ENCODE results near the gene EMC8. TPM values are rescaled to one million over a fixed set of nuclear protein-coding genes. Genes with fewer than 3 reads are reported as not detected.
"Not testable (repeated sequence)": the region's sequence is repeated elsewhere in the genome, so short reads cannot be mapped to it uniquely, and the experiment has no call there.

The EMC8 gene
- total and polyA plus RNA-seq, 10 of the 15 experiments (the other 5 are each of a cell fraction or from before 2014, with no cell fraction given), result 7.8 to 62.0 (median 33.5) TPM

DNA sequence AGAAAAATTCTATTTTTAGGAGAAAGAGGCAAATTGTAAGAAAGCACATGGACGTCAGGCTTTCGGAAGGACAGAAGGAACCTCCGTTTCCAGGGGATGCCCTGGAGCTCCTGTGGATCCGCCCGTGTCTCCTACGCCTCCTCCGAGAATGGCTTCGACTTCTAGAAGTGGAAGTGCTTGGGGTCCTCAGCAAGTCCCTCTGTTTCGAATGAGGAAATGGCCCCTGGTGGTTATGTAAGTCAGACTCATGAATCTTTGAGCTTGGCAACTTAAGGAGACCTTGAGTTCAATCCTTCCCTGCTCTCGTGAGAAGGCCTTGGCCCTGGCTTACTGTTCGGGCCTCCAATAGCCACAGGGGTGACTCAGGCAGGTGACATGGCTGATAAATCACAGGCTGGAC is 39.0 kb upstream of the EMC8 start:
- Histone ChIP-seq H3K36me3 (ENCODE audit: control insufficient read depth in 2 of 2, insufficient read depth in 2 of 2, low read length in 1 of 2) (no peaks in the 10 kb centered on the region), H3K4me2 (ENCODE audit: control insufficient read depth, insufficient read depth) (no peak overlapping the region), H3K9ac (ENCODE audit: control insufficient read depth, insufficient read depth, low read length) (no peak overlapping the region), H3K27ac (ENCODE audit: control insufficient read depth, insufficient read depth) (no peak overlapping the region), H2AFZ (ENCODE audit: control insufficient read depth, low read depth, low read length) (no peak overlapping the region), H3K27me3 (replicated peaks in 1 of 2; ENCODE audit: control insufficient read depth in 2 of 2, insufficient read depth in 2 of 2, low read length in 1 of 2) (peaks cover 2 to 3% of the 10 kb centered on the region in 2 experiments; a peak in 3 of 4 replicates), H3K4me1 (ENCODE audit: control insufficient read depth, insufficient read depth, low read length) (no peaks in the 10 kb centered on the region), H3K9me3 (replicated peaks; ENCODE audit: control insufficient read depth, insufficient read depth, low read length) (no peaks in the 10 kb centered on the region; the same call in 2 of the 3 replicates), H4K20me1 (ENCODE audit: control insufficient read depth, insufficient read depth) (no peaks in the 10 kb centered on the region), H3K79me2 (ENCODE audit: control insufficient read depth, insufficient read depth, low read length) (no peaks in the 10 kb centered on the region), H3K4me3 (no peak overlapping the region)
- SMC1A ChIA-PET (ENCODE audit: uncharacterized antibody, unreplicated experiment), result interaction anchor here (0.5 to 1.0 kb wide), 3 partner anchors 17 to 235 kb away, joined by 3 read pairs; no protein-coding TSS in a partner anchor
- intact Hi-C loops (cut with micrococcal nuclease; ENCODE audit: unreplicated experiment), result no loop called here
- RAD21 ChIA-PET (ENCODE audit: unreplicated experiment), result interaction anchor here (1.4 kb wide), 1 partner anchor 152 kb away, joined by 3 read pairs; no protein-coding TSS in a partner anchor
- POLR2A ChIA-PET, result no interaction called here
- in situ Hi-C loops (cut with MboI), result no loop called here
- DNase-seq (ENCODE audit: low read depth, low spot score), result no peak
- no peak for TF ChIP-seq IKZF2 (IDR thresholded peaks at IDR 0.05)
- TF ChIP-seq PAX5 (IDR thresholded peaks at IDR 0.05; ENCODE audit: borderline replicate concordance, low read depth, low read length), result no peak
- no peak for TF ChIP-seq NFYB (IDR thresholded peaks at IDR 0.05; ENCODE audit: insufficient read depth, low read depth, low read length)
- no peak for TF ChIP-seq E4F1 (IDR thresholded peaks at IDR 0.05; ENCODE audit: borderline replicate concordance, partially characterized antibody)
- no peak for TF ChIP-seq RAD21 (IDR thresholded peaks at IDR 0.05; ENCODE audit: insufficient read depth, low read depth, low read length)
- no peak for TF ChIP-seq SMAD5 (IDR thresholded peaks at IDR 0.05; ENCODE audit: low read depth)
- TF ChIP-seq IRF4 (IDR thresholded peaks at IDR 0.05; ENCODE audit: low read depth, low read length), result no peak
- TF ChIP-seq GABPA (IDR thresholded peaks at IDR 0.05; ENCODE audit: low read depth), result no peak
- no peak for TF ChIP-seq MEF2A (IDR thresholded peaks at IDR 0.05; ENCODE audit: insufficient read depth, low read depth, low read length)
- TF ChIP-seq SMARCA5 (IDR thresholded peaks at IDR 0.05), result no peak
- TF ChIP-seq TCF3 (IDR thresholded peaks at IDR 0.05; ENCODE audit: borderline replicate concordance, insufficient read depth, low read depth, low read length), result no peak
- no peak for TF ChIP-seq POLR2A (IDR thresholded peaks at IDR 0.05; ENCODE audit: low read depth, low read length)
- TF ChIP-seq, protein P1, sequence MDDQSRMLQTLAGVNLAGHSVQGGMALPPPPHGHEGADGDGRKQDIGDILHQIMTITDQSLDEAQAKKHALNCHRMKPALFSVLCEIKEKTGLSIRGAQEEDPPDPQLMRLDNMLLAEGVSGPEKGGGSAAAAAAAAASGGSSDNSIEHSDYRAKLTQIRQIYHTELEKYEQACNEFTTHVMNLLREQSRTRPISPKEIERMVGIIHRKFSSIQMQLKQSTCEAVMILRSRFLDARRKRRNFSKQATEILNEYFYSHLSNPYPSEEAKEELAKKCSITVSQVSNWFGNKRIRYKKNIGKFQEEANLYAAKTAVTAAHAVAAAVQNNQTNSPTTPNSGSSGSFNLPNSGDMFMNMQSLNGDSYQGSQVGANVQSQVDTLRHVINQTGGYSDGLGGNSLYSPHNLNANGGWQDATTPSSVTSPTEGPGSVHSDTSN (IDR thresholded peaks at IDR 0.05; ENCODE audit: insufficient replicate concordance, low read depth, low read length), result no peak
- no peak for TF ChIP-seq MYC (IDR thresholded peaks at IDR 0.05; ENCODE audit: insufficient read depth, insufficient read length, insufficient replicate concordance, low read length, severe bottlenecking)
- no peak for TF ChIP-seq CBX3 (IDR thresholded peaks at IDR 0.05; ENCODE audit: borderline replicate concordance, low read depth)
- no peak for TF ChIP-seq ZNF274 (IDR thresholded peaks at IDR 0.05; ENCODE audit: insufficient read depth, insufficient read length)
- no TSS peak for BruUV-seq (replicated peaks)
- ATAC-seq, result no peak
- CTCF ChIA-PET, result interaction anchor here (1.2 kb wide), 1 partner anchor 149 kb away, joined by 4 read pairs; no protein-coding TSS in a partner anchor
- FAIRE-seq, result no peak
- WGBS (ENCODE audit: insufficient coverage, insufficient replicate concordance, low lambda C conversion rate, missing lambda C conversion rate), result 25% methylated on average over 11 of the region's 11 CpGs

- BruUV-seq (replicated peaks); in situ Hi-C loops (cut with MboI): not testable (repeated sequence)
- RAD21 ChIA-PET (ENCODE audit: unreplicated experiment), result interaction anchor here (1.4 kb wide), 1 partner anchor 153 kb away, joined by 3 read pairs; no protein-coding TSS in a partner anchor
Measured at GRCh38 chr16:85837654-85838053, 38.3 kb upstream of the EMC8 start.

More at GRCh38 chr16:85837654-85838053, 38.3 kb upstream of the EMC8 start:
- H3K9ac ChIP-seq (ENCODE audit: control insufficient read depth, insufficient read depth, low read length); FAIRE-seq; H3K9me3 ChIP-seq (replicated peaks; ENCODE audit: control insufficient read depth, insufficient read depth, low read length); H4K20me1 ChIP-seq (ENCODE audit: control insufficient read depth, insufficient read depth); H3K27ac ChIP-seq (ENCODE audit: control insufficient read depth, insufficient read depth); DNase-seq (ENCODE audit: low read depth, low spot score); H2AFZ ChIP-seq (ENCODE audit: control insufficient read depth, low read depth, low read length); ATAC-seq; POLR2A ChIA-PET; H3K4me1 ChIP-seq (ENCODE audit: control insufficient read depth, insufficient read depth, low read length); H3K79me2 ChIP-seq (ENCODE audit: control insufficient read depth, insufficient read depth, low read length); intact Hi-C loops (cut with micrococcal nuclease; ENCODE audit: unreplicated experiment); H3K27me3 ChIP-seq (replicated peaks in 1 of 2; ENCODE audit: control insufficient read depth in 2 of 2, insufficient read depth in 2 of 2, low read length in 1 of 2); H3K4me2 ChIP-seq (ENCODE audit: control insufficient read depth, insufficient read depth); H3K4me3 ChIP-seq; H3K36me3 ChIP-seq (ENCODE audit: control insufficient read depth in 2 of 2, insufficient read depth in 2 of 2, low read length in 1 of 2): not testable (repeated sequence)
- CTCF ChIA-PET, result interaction anchor here (0.6 to 1.2 kb wide), 2 partner anchors 19 to 149 kb away, joined by 3 to 4 read pairs; no protein-coding TSS in a partner anchor
- SMC1A ChIA-PET (ENCODE audit: uncharacterized antibody, unreplicated experiment), result interaction anchor here (1.0 kb wide), 1 partner anchor 16 kb away, joined by 3 read pairs; no protein-coding TSS in a partner anchor
- 41% methylated on average over 4 of the region's 4 CpGs for WGBS (ENCODE audit: insufficient coverage, insufficient replicate concordance, low lambda C conversion rate, missing lambda C conversion rate)

Data from GM12878 (cell line).